Nephron (organoid): Measurements from ENCODE around the gene NUDT3.

Experiments
- H3K27ac Mint-ChIP-seq, 3 experiments: 2 replicates each; pipeline ENCODE4 v1.8.0; 2020; ENCODE audit warnings: mixed read lengths in 3 of 3, mild to moderate bottlenecking in 2 of 3, moderate library complexity in 1 of 3
- H3K27me3 Mint-ChIP-seq: 2 replicates; pipeline ENCODE4 v1.8.0; 2021; ENCODE audit warnings: low read depth, mild to moderate bottlenecking, moderate library complexity, mixed read lengths
- H3K36me3 Mint-ChIP-seq: 2 replicates; pipeline ENCODE4 v1.8.0; 2020; ENCODE audit warnings: low read depth, mixed read lengths
- H3K4me1 Mint-ChIP-seq: 2 replicates; pipeline ENCODE4 v1.8.0; 2020; ENCODE audit warnings: mixed read lengths
- H3K4me3 Mint-ChIP-seq, 3 experiments: 2 replicates each; pipeline ENCODE4 v1.8.0; 2020; ENCODE audit warnings: mild to moderate bottlenecking in 3 of 3, mixed read lengths in 3 of 3, moderate library complexity in 2 of 3
- H3K9me3 Mint-ChIP-seq: 2 replicates; pipeline ENCODE4 v1.8.0; 2020; ENCODE audit warnings: mixed read lengths
- CTCF ChIP-seq, 3 experiments: fragments of 200-600 bp; sonication (generic); IDR thresholded peaks; one replicate each; pipeline ENCODE4 v1.5.0; 2021; ENCODE audit warnings: antibody characterized with exemption in 3 of 3; ENCODE audit not compliant: unreplicated experiment in 3 of 3

The NUDT3 gene

GRCh38 chr6:34392497-34393190, at the start of gene NUDT3:
TSS of gene NUDT3 (minus strand) at chr6:34392669. CDS start at chr6:34392362, 307 bp downstream.
- H3K4me1 Mint-ChIP-seq = peaks cover 19% of the 10 kb centered on the region
- peak; percentile 84 to 91 (median 85) for TF ChIP-seq CTCF (IDR thresholded peaks at IDR 0.05; ENCODE audit: unreplicated experiment in 3 of 3)
- peaks cover 3% of the 10 kb centered on the region for H3K27me3 Mint-ChIP-seq
- peak within 1 kb of the TSS; percentile 68 to 96 (median 95) for H3K4me3 Mint-ChIP-seq
- peaks cover 12% of the 10 kb centered on the region for H3K9me3 Mint-ChIP-seq
- peaks cover 12% of the 10 kb centered on the region for H3K36me3 Mint-ChIP-seq
- peak within 1 kb of the TSS in 2 of 3 experiments; percentile 81 to 95 for H3K27ac Mint-ChIP-seq

GRCh38 chr6:34441526-34441925, 49.1 kb upstream of the NUDT3 start:
- Mint-ChIP-seq H3K4me3 (no peak overlapping the region), H3K4me1 (no peaks in the 10 kb centered on the region), H3K27ac (no peak overlapping the region), H3K36me3 (no peaks in the 10 kb centered on the region), H3K27me3 (no peaks in the 10 kb centered on the region), H3K9me3 (peaks cover 3% of the 10 kb centered on the region)
- no peak for TF ChIP-seq CTCF (IDR thresholded peaks at IDR 0.05; ENCODE audit: unreplicated experiment in 3 of 3)

GRCh38 chr6:34439442-34439841, 47.0 kb upstream of the NUDT3 start:
- Mint-ChIP-seq H3K9me3 (peaks cover 3% of the 10 kb centered on the region), H3K27ac (no peak overlapping the region), H3K27me3 (no peaks in the 10 kb centered on the region), H3K4me1 (no peaks in the 10 kb centered on the region), H3K4me3 (no peak overlapping the region), H3K36me3 (no peaks in the 10 kb centered on the region)
- TF ChIP-seq CTCF (IDR thresholded peaks at IDR 0.05; ENCODE audit: unreplicated experiment in 3 of 3) = no peak

- no peak overlapping the region for H3K27ac Mint-ChIP-seq
These were observed 46.2 kb upstream of the NUDT3 start for GRCh38 chr6:34438705-34439104.

GRCh38 chr6:34437644-34437970, 45.1 kb upstream of the NUDT3 start:
- no peak for TF ChIP-seq CTCF (IDR thresholded peaks at IDR 0.05; ENCODE audit: unreplicated experiment in 3 of 3)
- Mint-ChIP-seq H3K4me3 (no peak overlapping the region), H3K27ac (no peak overlapping the region), H3K36me3 (no peaks in the 10 kb centered on the region), H3K27me3 (no peaks in the 10 kb centered on the region), H3K4me1 (no peaks in the 10 kb centered on the region), H3K9me3 (peaks cover 3% of the 10 kb centered on the region)

More at GRCh38 chr6:34438705-34439104, 46.2 kb upstream of the NUDT3 start:
- peaks cover 3% of the 10 kb centered on the region for H3K9me3 Mint-ChIP-seq
- H3K4me3 Mint-ChIP-seq = no peak overlapping the region
- no peaks in the 10 kb centered on the region for H3K36me3 Mint-ChIP-seq
- no peaks in the 10 kb centered on the region for H3K4me1 Mint-ChIP-seq
- no peaks in the 10 kb centered on the region for H3K27me3 Mint-ChIP-seq
- TF ChIP-seq CTCF (IDR thresholded peaks at IDR 0.05; ENCODE audit: unreplicated experiment in 3 of 3) = no peak
